ENCODE results near the gene MAPK10.

Gene MAPK10

DNA sequence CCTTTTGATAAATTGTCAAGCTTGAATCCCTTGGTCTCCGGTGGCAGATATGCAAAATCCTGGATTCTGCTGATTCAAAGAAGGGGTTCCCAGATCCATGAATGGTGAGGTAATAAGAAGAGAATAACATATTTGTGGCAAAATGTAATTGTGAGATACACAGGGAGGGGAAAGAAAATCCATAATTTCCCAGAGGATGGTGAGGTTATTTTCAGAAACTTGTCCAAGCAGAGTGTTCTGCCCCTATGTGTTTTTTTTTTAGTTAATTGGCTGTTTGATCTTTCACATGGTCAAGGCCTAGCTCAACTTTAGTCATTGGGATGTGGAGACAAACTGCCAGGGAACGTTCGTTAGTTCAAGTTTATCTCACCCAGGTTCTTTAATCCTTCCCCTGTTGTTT lies 408.8 kb downstream of the MAPK10 start:
- Mint-ChIP-seq H3K4me3 (no peak overlapping the region), H3K4me1 (ENCODE audit: low read depth) (no peaks in the 10 kb centered on the region), H3K36me3 (ENCODE audit: low read depth) (no peaks in the 10 kb centered on the region), H3K27me3 (ENCODE audit: low read depth) (no peaks in the 10 kb centered on the region), H3K9me3 (no peaks in the 10 kb centered on the region), H3K27ac (no peak overlapping the region)

DNA sequence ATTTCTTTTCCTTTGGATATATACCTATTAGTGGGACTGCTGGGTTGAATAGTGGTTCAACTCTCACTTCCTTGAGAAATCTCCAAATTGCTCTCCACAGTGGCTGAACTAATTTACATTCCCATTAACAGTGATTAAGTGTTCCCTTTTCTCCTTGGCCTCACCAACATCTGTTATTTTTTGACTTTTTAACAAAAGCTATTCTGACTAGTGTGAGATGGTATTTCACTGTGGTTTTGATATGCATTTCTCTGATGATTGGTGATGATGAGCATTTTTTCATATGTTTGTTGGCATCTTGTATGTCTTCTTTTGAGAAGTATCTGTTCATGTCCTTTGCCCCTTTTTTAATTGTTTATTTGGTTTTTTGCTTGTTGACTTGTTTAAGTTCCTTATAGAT lies 413.0 kb downstream of the MAPK10 start:
- Mint-ChIP-seq H3K27ac (no peak overlapping the region), H3K27me3 (ENCODE audit: low read depth) (no peaks in the 10 kb centered on the region), H3K36me3 (ENCODE audit: low read depth) (no peaks in the 10 kb centered on the region), H3K9me3 (no peaks in the 10 kb centered on the region), H3K4me3 (no peak overlapping the region), H3K4me1 (ENCODE audit: low read depth) (no peaks in the 10 kb centered on the region)

DNA sequence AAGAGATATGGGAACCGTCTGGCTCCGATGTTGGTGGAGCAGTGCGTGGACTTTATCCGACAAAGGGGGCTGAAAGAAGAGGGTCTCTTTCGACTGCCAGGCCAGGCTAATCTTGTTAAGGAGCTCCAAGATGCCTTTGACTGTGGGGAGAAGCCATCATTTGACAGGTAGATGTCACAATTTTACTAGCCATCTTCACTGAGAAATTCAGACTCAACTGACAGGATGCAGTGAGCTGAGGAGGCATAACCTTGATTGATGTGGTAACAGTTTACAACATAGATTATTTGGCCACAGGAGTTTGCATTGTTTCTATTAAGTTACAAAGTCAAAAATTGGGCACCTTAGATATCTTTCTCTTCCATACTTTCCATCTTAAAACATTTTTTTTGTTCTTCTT lies 417.7 kb downstream of the MAPK10 start:
- Mint-ChIP-seq H3K27ac (no peak overlapping the region), H3K4me3 (no peak overlapping the region), H3K36me3 (ENCODE audit: low read depth) (no peaks in the 10 kb centered on the region), H3K4me1 (ENCODE audit: low read depth) (no peaks in the 10 kb centered on the region), H3K27me3 (ENCODE audit: low read depth) (no peaks in the 10 kb centered on the region), H3K9me3 (no peaks in the 10 kb centered on the region)

DNA sequence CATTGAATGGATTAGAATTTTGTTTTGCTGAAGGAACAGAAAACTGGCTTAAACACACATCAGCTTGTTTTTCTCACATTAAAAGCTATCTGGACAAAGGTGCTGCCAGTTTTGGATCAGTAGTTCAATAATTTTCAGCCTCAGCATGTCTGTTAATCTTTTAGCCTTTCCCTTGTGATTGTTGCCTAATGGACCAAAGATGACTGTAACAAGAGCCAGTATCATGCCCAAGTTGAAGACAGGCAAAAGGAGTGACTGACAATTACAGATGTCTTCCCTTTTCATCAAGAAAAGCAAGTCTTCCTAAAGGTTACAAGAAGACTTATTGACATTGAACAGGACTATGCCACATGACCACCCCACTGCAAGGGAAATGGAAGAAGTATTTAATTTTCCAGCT lies 419.7 kb downstream of the MAPK10 start:
- Mint-ChIP-seq H3K4me3 (no peak overlapping the region), H3K36me3 (ENCODE audit: low read depth) (no peaks in the 10 kb centered on the region), H3K27me3 (ENCODE audit: low read depth) (no peaks in the 10 kb centered on the region), H3K27ac (no peak overlapping the region), H3K4me1 (ENCODE audit: low read depth) (no peaks in the 10 kb centered on the region), H3K9me3 (no peaks in the 10 kb centered on the region)

Measured in T-helper 1 cell treated with Interleukin-12 subunit alpha and Interleukin-12 subunit beta and Interleukin-4 antibody, amounts not matched to agents 30 μg/mL and 1 μg/mL, for 36 hours (primary cell).